WTC11 (cell line): ENCODE results near the gene TJP3. TPM values are rescaled to one million over a fixed set of nuclear protein-coding genes. Genes with fewer than 3 reads are reported as not detected.

ENCODE experiments used
- ATAC-seq: fragments of 200-7000 bp; cut with Tn5 transposase; 2 replicates; pipeline ENCODE4 v1.10.0; 2021; ENCODE audit warnings: mild to moderate bottlenecking, moderate library complexity
- Bru-seq: library from RNA; stranded (reverse); fragments of 400-500 nt; gene quantifications from one replicate; lab custom pipeline; 2021; lab: Mats Ljungman, UMichigan
- CTCF ChIA-PET: fragments of 300-600 bp; sonication (Branson Sonifier 250); formaldehyde crosslinking; loops from one replicate; lab custom pipeline; 2021; ENCODE audit warnings: antibody characterized with exemption; lab: Charles Lee
- POLR2A ChIA-PET: fragments of 350-600 bp; sonication (Branson Sonifier 250); formaldehyde crosslinking; loops from one replicate; lab custom pipeline; 2021; ENCODE audit warnings: antibody characterized with exemption; lab: Charles Lee
- DNase-seq: peaks from one replicate; pipeline ENCODE4 v3.0.0; 2021; ENCODE audit warnings: low spot score
- H3K27ac Mint-ChIP-seq: 2 replicates; pipeline ENCODE4 v1.8.0; 2021; ENCODE audit warnings: mixed read lengths
- H3K27me3 Mint-ChIP-seq: 2 replicates; pipeline ENCODE4 v1.8.0; 2021; ENCODE audit warnings: low read depth, mild to moderate bottlenecking, moderate library complexity, mixed read lengths
- H3K36me3 Mint-ChIP-seq: 2 replicates; pipeline ENCODE4 v1.8.0; 2021; ENCODE audit warnings: mixed read lengths
- H3K4me1 Mint-ChIP-seq: 2 replicates; pipeline ENCODE4 v1.8.0; 2022; ENCODE audit warnings: mixed read lengths
- H3K4me3 Mint-ChIP-seq: 2 replicates; pipeline ENCODE4 v1.8.0; 2021; ENCODE audit warnings: mild to moderate bottlenecking, moderate library complexity, mixed read lengths
- H3K9me3 Mint-ChIP-seq: 2 replicates; pipeline ENCODE4 v1.8.0; 2021; ENCODE audit warnings: mixed read lengths
- ATF3 ChIP-seq: sonication (generic); formaldehyde crosslinking; conservative IDR thresholded peaks from 2 replicates; pipeline ENCODE4 v1.8.1; 2022; ENCODE audit warnings: mild to moderate bottlenecking, missing genetic modification reagents
- CTCF ChIP-seq: fragments of 200-600 bp; IDR thresholded peaks from 2 replicates; pipeline ENCODE4 v1.8.0; 2022; ENCODE audit warnings: antibody characterized with exemption
- E2F5 ChIP-seq: sonication (generic); formaldehyde crosslinking; IDR thresholded peaks from 2 replicates; pipeline ENCODE4 v1.8.1; 2022; ENCODE audit warnings: mild to moderate bottlenecking, moderate library complexity, missing genetic modification reagents
- EMX1 ChIP-seq: fragments of 250-450 bp; sonication (Bioruptor Pico); IDR thresholded peaks from 2 replicates; pipeline ENCODE4 v1.8.0; 2021; ENCODE audit warnings: mild to moderate bottlenecking
- ESRRA ChIP-seq: sonication (generic); formaldehyde crosslinking; IDR thresholded peaks from 2 replicates; pipeline ENCODE4 v1.8.1; 2022; ENCODE audit warnings: mild to moderate bottlenecking, missing genetic modification reagents, borderline replicate concordance
- FOXJ3 ChIP-seq: sonication (generic); formaldehyde crosslinking; IDR thresholded peaks from 2 replicates; pipeline ENCODE4 v1.9.0; 2021; ENCODE audit warnings: missing genetic modification reagents, mild to moderate bottlenecking, borderline replicate concordance
- GTF2I ChIP-seq: fragments of 250-450 bp; sonication (Bioruptor Pico); conservative IDR thresholded peaks from 2 replicates; pipeline ENCODE4 v1.4.0; 2021; ENCODE audit warnings: mild to moderate bottlenecking
- IRF1 ChIP-seq: sonication (generic); formaldehyde crosslinking; IDR thresholded peaks from 2 replicates; pipeline ENCODE4 v1.8.0; 2023; ENCODE audit warnings: missing genetic modification reagents
- PREB ChIP-seq: sonication (generic); formaldehyde crosslinking; IDR thresholded peaks from 2 replicates; pipeline ENCODE4 v1.8.1; 2022; ENCODE audit warnings: mild to moderate bottlenecking, missing genetic modification reagents, moderate library complexity, borderline replicate concordance
- SP1 ChIP-seq: sonication (generic); formaldehyde crosslinking; conservative IDR thresholded peaks from 2 replicates; pipeline ENCODE4 v1.8.1; 2022; ENCODE audit warnings: missing genetic modification reagents
- TEAD4 ChIP-seq: sonication (generic); formaldehyde crosslinking; IDR thresholded peaks from 2 replicates; pipeline ENCODE4 v1.8.0; 2022; ENCODE audit warnings: mild to moderate bottlenecking, missing genetic modification reagents
- ZBTB21 ChIP-seq: sonication (generic); formaldehyde crosslinking; IDR thresholded peaks from 2 replicates; pipeline ENCODE4 v1.8.1; 2023; ENCODE audit warnings: mild to moderate bottlenecking, missing genetic modification reagents, borderline replicate concordance
- ZBTB43 ChIP-seq: sonication (generic); formaldehyde crosslinking; IDR thresholded peaks from 2 replicates; pipeline ENCODE4 v1.8.1; 2023; ENCODE audit warnings: mild to moderate bottlenecking, missing genetic modification reagents
- ZMAT4 ChIP-seq: fragments of 250-450 bp; sonication (Bioruptor Pico); IDR thresholded peaks from 2 replicates; pipeline ENCODE4 v1.9.0; 2021; ENCODE audit warnings: mild to moderate bottlenecking
- ZNF512 ChIP-seq: sonication (generic); formaldehyde crosslinking; IDR thresholded peaks from 2 replicates; pipeline ENCODE4 v1.8.1; 2022; ENCODE audit warnings: missing genetic modification reagents, borderline replicate concordance
- long read RNA-seq, 3 experiments: library from RNA in 1 of 3; library from capped mRNA in 1 of 3; library from polyadenylated mRNA in 1 of 3; unstranded in 2 of 3; stranded (forward) in 1 of 3; transcript quantifications; one replicate each; pipeline ENCODE4 v2.0.0, GENCODE V29; 2021
- total RNA-seq: library from RNA; stranded (reverse); gene quantifications from 3 replicates; pipeline ENCODE4 v1.2.3, GENCODE V29; 2021

The TJP3 gene
- total RNA-seq (36.2 to 44.0 TPM (median 39.7 TPM) in 3 replicates), Bru-seq, nascent RNA (percentile 33 among the genes with signal in this experiment)
- long read RNA-seq, experiment 1, transcript TJP3-207 (21 exons, 3,068 nt): major isoform, 108 of 124 reads
- long read RNA-seq, experiment 1, partial matches to known transcripts: 5 of 124 reads
- long read RNA-seq, experiment 1, other reads (novel, unspliced or antisense): 10 of 124 reads
- long read RNA-seq, experiment 2, partial matches to known transcripts: 14 of 28 reads
- long read RNA-seq, experiment 2, other reads (novel, unspliced or antisense): 14 of 28 reads
- long read RNA-seq, experiment 3: 0 reads

- ATAC-seq (peak; percentile 15), DNase-seq (no peak)
- no peak for TF ChIP-seq FOXJ3 (CRISPR knock-in tag)
- no peak for TF ChIP-seq GTF2I (CRISPR knock-in tag)
- TF ChIP-seq ZNF512 (CRISPR knock-in tag): no peak
- TF ChIP-seq SP1 (CRISPR knock-in tag): no peak
- TF ChIP-seq CTCF: no peak
- no peak for TF ChIP-seq ESRRA
- no peak for TF ChIP-seq ZBTB21 (CRISPR knock-in tag)
- TF ChIP-seq ZMAT4 (CRISPR knock-in tag): no peak
- TF ChIP-seq E2F5 (CRISPR knock-in tag): no peak
- no peak for TF ChIP-seq IRF1 (CRISPR knock-in tag)
- no peak for TF ChIP-seq TEAD4 (CRISPR knock-in tag)
- TF ChIP-seq ATF3 (CRISPR knock-in tag): no peak
- TF ChIP-seq EMX1 (CRISPR knock-in tag): no peak
- no peak for TF ChIP-seq PREB (CRISPR knock-in tag)
- no peak for TF ChIP-seq ZBTB43 (CRISPR knock-in tag)
- Mint-ChIP-seq H3K4me3 (no peak within 1 kb of the TSS), H3K9me3 (no peaks in the 10 kb centered on the region), H3K27me3 (no peaks in the 10 kb centered on the region), H3K36me3 (no peaks in the 10 kb centered on the region), H3K4me1 (peaks cover 18% of the 10 kb centered on the region), H3K27ac (0 out of 2 replicates have a peak within 1 kb of the TSS, but pooled peaks have one; percentile 18)
- ChIA-PET CTCF (interaction anchor here (0.7 to 5.7 kb wide), 9 partner anchors 8 to 163 kb away, joined by 3 to 65 read pairs (median 4); partner anchors contain the start of gene PIP5K1C), POLR2A (no interaction called here)
Observed at GRCh38 chr19:3708207-3708931, at the start of gene TJP3. TSS of gene TJP3 (plus strand) at chr19:3708384. CDS start at chr19:3728433, 20,049 bp downstream.
